Thymus (tissue), 11 donors: ENCODE measurements around the gene RIPOR3. TPM values are rescaled to one million over a fixed set of nuclear protein-coding genes. Genes with fewer than 3 reads are reported as not detected.

Source experiments
- DNase-seq, 9 donors: peaks; one replicate each; pipeline ENCODE4 v3.0.0-alpha.2; 2013; ENCODE audit warnings: low spot score in 9 of 9, low read depth in 6 of 9, missing footprints in 1 of 9
- H3K27ac ChIP-seq, 2 donors: one replicate each; pipeline ENCODE4 v1.5.1; 2013; ENCODE audit warnings: control low read depth in 1 of 2, low read depth in 1 of 2, low read length in 1 of 2, mild to moderate bottlenecking in 1 of 2, moderate library complexity in 1 of 2
- H3K27me3 ChIP-seq, 2 donors: one replicate each; pipeline ENCODE4 v1.5.1; 2013; ENCODE audit warnings: low read length in 1 of 2; ENCODE audit not compliant: control insufficient read depth in 2 of 2, insufficient read depth in 1 of 2
- H3K36me3 ChIP-seq, 2 donors: one replicate each; pipeline ENCODE4 v1.5.1; 2013; ENCODE audit warnings: low read length in 1 of 2, mild to moderate bottlenecking in 1 of 2, moderate library complexity in 1 of 2; ENCODE audit not compliant: control insufficient read depth in 2 of 2, insufficient read depth in 2 of 2
- H3K4me1 ChIP-seq, 2 donors: one replicate each; pipeline ENCODE4 v1.5.1; 2013; ENCODE audit warnings: low read length in 2 of 2; ENCODE audit not compliant: control insufficient read depth in 2 of 2, insufficient read depth in 2 of 2
- H3K4me3 ChIP-seq, 2 donors: one replicate each; pipeline ENCODE4 v1.5.1; 2013; ENCODE audit warnings: low read length in 2 of 2, control low read depth in 1 of 2, mild to moderate bottlenecking in 1 of 2
- H3K9me3 ChIP-seq, 2 donors: one replicate each; pipeline ENCODE4 v1.5.1; 2013; ENCODE audit warnings: low read length in 1 of 2, mild to moderate bottlenecking in 1 of 2; ENCODE audit not compliant: control insufficient read depth in 2 of 2, insufficient read depth in 1 of 2
- WGBS: extraction: QIAGEN DNeasy Blood & Tissue Kit; methylation state at CpG from one replicate; pipeline ENCODE4 v1.1.7; 2013; 5-methylcytosine and 5-hydroxymethylcytosine counted together
- polyA plus RNA-seq: library from polyadenylated mRNA; stranded (reverse); fragments of 200-250 nt; gene quantifications from one replicate; pipeline ENCODE4 v1.2.3, GENCODE V29; 2013
- total RNA-seq: library from RNA; stranded (reverse); fragments of 120-200 nt; gene quantifications from one replicate; pipeline ENCODE4 v1.2.4, GENCODE V29; 2013
- donor health status: healthy.

RIPOR3 gene
- total and polyA plus RNA-seq, 2 donors: 12.2 to 23.4 TPM

DNA sequence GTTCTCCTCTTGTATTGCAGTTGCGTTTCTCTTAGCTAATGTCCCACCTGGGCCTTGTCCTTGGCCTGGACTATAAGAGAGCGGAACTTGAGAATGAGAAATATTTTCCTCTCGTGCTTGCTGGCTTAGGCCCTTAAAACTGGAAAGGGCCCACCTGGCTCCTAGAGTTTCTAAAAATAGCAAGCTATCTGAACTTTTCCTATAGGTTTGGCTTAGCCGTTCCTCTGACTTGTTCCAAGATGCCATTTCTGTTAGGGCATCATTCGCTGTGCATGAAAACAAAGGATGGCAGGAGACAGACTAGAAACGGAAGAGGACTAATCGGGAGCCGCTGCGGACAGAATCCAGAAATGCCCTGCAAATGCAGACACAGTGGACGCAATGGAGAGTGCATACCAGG, 4.5 kb downstream of the RIPOR3 start:
- Histone ChIP-seq H3K27me3 (peaks cover 28 to 31% of the 10 kb centered on the region in 2 donors), H3K9me3 (peaks cover 0 to under 1% of the 10 kb centered on the region in 2 donors), H3K27ac (no peak overlapping the region), H3K4me3 (no peak overlapping the region), H3K4me1 (no peaks in the 10 kb centered on the region), H3K36me3 (no peaks in the 10 kb centered on the region)
- WGBS: 96% methylated on average over 10 of the region's 10 CpGs
- no peak for DNase-seq

GRCh38 chr20:50683570-50683969, 7.8 kb downstream of the RIPOR3 start:
- no peaks in the 10 kb centered on the region for H3K4me1 ChIP-seq
- H3K27ac ChIP-seq: no peak overlapping the region
- H3K9me3 ChIP-seq: no peaks in the 10 kb centered on the region
- DNase-seq: no peak
- no peaks in the 10 kb centered on the region for H3K36me3 ChIP-seq
- H3K4me3 ChIP-seq: no peak overlapping the region
- 98% methylated on average over 6 of the region's 6 CpGs for WGBS
- peaks cover under 1 to 1% of the 10 kb centered on the region in 2 donors for H3K27me3 ChIP-seq

- Histone ChIP-seq H3K4me1 (no peaks in the 10 kb centered on the region), H3K27ac (no peak overlapping the region), H3K4me3 (no peak overlapping the region), H3K36me3 (no peaks in the 10 kb centered on the region), H3K27me3 (no peaks in the 10 kb centered on the region), H3K9me3 (no peaks in the 10 kb centered on the region)
- DNase-seq: no peak
- WGBS: 98% methylated on average over 8 of the region's 8 CpGs
Measured at GRCh38 chr20:50682947-50683530, 8.3 kb downstream of the RIPOR3 start.

DNA sequence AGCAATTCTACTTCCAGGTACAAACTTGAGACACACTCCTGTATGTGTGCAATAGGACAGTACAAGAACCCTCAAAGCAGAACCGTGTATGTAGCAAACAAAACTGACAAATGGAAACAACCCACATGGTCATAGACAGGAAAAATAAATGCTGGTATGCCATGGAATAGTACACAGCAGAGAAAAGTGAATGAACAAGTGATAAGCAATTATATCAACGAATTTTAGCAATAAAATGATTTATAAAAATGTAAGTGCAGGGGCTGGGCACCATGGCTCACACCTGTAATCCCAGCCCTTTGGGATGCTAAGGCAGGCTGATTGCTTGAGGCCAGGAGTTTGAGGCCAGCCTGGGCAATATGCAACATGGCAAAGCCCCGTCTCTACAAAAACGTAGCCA, 9.3 kb downstream of the RIPOR3 start:
- Histone ChIP-seq H3K4me3 (no peak overlapping the region), H3K27ac (no peak overlapping the region)
- WGBS: 92% methylated on average over 4 of the region's 4 CpGs

DNA sequence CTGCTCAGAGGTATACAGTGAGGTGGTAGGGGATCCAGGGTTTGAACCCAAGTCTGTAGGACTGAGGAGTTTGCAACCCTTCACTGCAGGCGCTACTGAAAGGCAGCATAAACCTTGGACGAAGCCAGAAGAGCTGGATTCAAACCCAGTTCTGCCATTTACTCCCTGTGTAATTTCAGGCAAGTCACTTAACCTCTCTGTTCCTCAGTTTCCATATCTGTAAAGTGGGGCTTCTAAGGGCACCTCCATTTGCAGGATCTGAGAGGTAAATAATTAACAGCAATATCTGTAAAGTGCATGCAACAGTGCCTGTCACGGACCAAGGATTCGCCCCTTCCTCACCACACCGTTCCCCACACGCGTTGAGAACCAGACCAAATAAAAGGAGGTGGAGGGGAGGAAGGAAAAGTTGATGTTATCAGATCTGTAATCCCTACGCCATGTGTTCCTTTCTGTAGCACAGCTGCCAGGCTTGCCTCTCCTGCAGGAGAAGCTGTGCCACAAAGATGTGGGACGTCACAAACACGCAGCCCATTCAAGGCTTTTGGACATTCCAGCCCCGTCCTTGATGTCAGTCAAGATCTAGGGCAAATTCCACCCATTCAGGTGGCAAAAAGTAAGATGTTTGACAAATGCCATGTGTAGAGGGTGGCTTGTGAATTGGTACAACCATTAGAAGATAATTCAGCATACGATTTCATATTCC, 9.8 kb downstream of the RIPOR3 start:
- H3K27ac ChIP-seq: no peak overlapping the region
- 66% methylated on average over 12 of the region's 12 CpGs for WGBS
- H3K36me3 ChIP-seq: no peaks in the 10 kb centered on the region
- no peaks in the 10 kb centered on the region for H3K4me1 ChIP-seq
- no peaks in the 10 kb centered on the region for H3K27me3 ChIP-seq
- no peak for DNase-seq
- H3K9me3 ChIP-seq: no peaks in the 10 kb centered on the region
- H3K4me3 ChIP-seq: no peak overlapping the region

More for the DNA sequence above, 9.3 kb downstream of the RIPOR3 start:
- no peaks in the 10 kb centered on the region for H3K36me3 ChIP-seq
- DNase-seq: no peak
- H3K27me3 ChIP-seq: no peaks in the 10 kb centered on the region
- no peaks in the 10 kb centered on the region for H3K4me1 ChIP-seq
- H3K9me3 ChIP-seq: no peaks in the 10 kb centered on the region

DNA sequence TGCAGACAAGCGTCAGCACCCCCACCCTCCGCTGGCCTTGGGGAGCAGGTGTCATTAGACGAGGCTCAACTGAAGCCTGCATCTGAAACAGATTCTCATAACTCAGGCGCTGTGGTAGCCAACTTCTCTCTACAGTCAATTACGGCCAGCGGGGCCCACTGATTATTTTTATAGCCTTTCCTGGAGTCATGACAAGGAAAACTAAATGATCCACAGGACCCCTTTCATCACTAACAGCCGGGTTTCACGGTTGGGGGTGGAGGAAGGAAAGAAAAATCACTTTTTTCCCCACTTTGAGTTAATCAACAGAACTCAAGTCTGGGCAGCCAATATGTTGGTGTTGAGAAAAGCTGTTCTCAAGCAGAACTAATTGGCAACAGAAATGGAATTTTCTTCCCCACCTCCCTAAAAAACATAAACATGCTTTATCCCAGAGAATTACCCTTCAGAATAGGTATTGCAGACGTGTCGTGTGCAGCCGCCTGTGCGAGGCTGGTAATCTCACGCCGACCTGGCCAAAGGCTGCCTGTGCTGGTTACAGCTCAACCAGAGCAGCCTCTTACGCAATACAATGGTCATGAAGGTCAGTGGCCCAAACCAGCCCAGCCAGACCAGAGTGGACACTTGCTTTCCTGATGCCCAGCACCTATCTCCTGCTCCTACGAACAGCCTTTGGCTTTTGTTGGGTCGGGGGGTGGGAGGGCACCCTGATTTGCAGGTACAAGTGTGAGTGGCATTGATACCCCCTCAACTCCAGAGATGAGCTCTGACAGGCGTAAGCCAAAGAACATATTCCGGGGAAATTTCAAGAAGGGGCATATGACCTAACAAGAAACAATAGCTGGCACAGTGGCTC, 11.0 kb downstream of the RIPOR3 start:
- no peak for DNase-seq
- 95% methylated on average over 19 of the region's 19 CpGs for WGBS
- no peaks in the 10 kb centered on the region for H3K27me3 ChIP-seq
- H3K36me3 ChIP-seq: no peaks in the 10 kb centered on the region
- H3K9me3 ChIP-seq: no peaks in the 10 kb centered on the region
- H3K4me3 ChIP-seq: no peak overlapping the region
- no peaks in the 10 kb centered on the region for H3K4me1 ChIP-seq
- peak overlapping the region; percentile 12 to 47 for H3K27ac ChIP-seq

DNA sequence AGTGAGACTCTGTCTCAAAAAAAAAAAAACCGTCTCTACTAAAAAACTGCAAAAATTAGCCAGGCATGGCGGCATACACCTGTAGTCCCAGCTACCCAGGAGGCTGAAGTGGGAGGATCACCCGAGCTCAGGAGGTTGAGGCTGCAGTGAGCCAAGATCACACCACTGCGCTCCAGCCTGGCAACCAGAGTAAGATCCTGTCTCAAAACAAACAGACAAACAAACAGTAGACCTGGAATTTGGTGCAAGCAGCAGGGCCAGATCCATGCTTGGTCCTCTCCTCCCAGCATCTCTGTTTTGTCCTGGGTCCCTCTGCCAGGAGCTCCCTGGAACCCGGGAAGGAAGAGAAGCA, 11.6 kb downstream of the RIPOR3 start:
- 75% methylated on average over 5 of the region's 5 CpGs for WGBS
- peak overlapping the region in 1 of 2 donors; percentile 47 for H3K27ac ChIP-seq

GRCh38 chr20:50678169-50678898, 13.0 kb downstream of the RIPOR3 start:
- 91% methylated on average over 8 of the region's 8 CpGs for WGBS
- H3K27ac ChIP-seq: no peak overlapping the region
- no peak for DNase-seq
- H3K4me3 ChIP-seq: no peak overlapping the region
- no peaks in the 10 kb centered on the region for H3K9me3 ChIP-seq
- H3K4me1 ChIP-seq: peaks cover 0 to 4% of the 10 kb centered on the region in 2 donors
- H3K36me3 ChIP-seq: no peaks in the 10 kb centered on the region
- H3K27me3 ChIP-seq: no peaks in the 10 kb centered on the region

More for the DNA sequence above, 11.6 kb downstream of the RIPOR3 start:
- Histone ChIP-seq H3K27me3 (no peaks in the 10 kb centered on the region), H3K4me3 (no peak overlapping the region), H3K9me3 (no peaks in the 10 kb centered on the region), H3K4me1 (no peaks in the 10 kb centered on the region), H3K36me3 (no peaks in the 10 kb centered on the region)
- no peak for DNase-seq
